Umbilical cord (tissue), 1 donor: Measurements from ENCODE around the gene EIF4G3. TPM values are rescaled to one million over a fixed set of nuclear protein-coding genes. Genes with fewer than 3 reads are reported as not detected.

ENCODE experiments used
- total RNA-seq: library from RNA; depleted of rRNA; stranded (reverse); fragments of >200 nt; gene quantifications from one replicate; pipeline ENCODE4 v1.2.3, GENCODE V29; 2014; ENCODE audit warnings: low replicate concordance; ENCODE audit not compliant: insufficient read depth

EIF4G3 gene
- total RNA-seq, 1 donor from 2014 or later = 30.3 TPM

Other genes with a start within 250 kb of the EIF4G3 start
- 43.6 TPM for gene ECE1, start 113.6 kb upstream of the EIF4G3 start, total RNA-seq